Measurements from ENCODE around the gene MUC6.

DNA sequence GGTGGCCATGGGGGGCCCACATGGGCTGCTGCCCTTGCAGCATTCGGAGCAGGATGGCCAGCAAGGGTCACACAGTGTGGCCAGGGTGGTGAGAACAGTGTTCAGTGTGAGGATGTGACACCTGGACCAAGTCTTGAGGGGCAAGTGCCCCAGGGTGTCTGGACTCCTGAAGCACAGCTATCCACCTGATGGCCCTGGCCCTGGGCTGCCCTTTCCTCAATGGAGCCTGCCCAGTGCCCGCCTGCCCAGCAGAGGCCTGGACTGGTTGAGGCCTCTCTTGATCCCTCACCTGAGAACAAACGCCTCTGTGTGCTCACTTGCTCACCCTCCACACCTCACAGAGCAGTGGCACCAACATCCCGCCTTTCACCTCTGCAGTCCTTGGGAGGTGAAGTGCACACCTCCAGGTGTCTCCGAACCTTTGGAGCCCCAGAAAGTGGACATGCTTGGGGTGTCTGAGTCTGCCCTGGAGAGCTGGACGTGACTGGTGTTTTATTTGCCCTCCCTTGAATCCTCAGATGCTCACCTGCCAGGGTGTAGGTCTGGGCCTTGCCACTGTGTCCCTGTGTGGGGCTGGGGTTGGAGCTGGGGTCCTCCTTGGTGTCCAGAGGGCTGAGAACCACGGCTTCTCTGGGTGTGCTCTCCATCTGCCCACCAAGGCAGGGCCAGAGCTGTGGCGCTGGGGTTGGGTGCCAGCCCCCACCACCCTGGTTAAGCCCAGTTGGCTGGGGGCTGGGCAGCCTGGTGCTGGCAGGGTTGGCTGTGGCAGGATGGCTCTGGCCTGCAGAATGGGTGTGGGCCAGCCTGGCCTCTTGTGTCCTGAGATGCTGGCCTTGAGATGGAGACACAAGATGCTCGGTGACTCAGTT, 34.3 kb upstream of the MUC6 start:
- TF ChIP-seq ZNF70 (CRISPR knock-in tag; IDR thresholded peaks at IDR 0.05), result no peak
- TF ChIP-seq, protein P1, sequence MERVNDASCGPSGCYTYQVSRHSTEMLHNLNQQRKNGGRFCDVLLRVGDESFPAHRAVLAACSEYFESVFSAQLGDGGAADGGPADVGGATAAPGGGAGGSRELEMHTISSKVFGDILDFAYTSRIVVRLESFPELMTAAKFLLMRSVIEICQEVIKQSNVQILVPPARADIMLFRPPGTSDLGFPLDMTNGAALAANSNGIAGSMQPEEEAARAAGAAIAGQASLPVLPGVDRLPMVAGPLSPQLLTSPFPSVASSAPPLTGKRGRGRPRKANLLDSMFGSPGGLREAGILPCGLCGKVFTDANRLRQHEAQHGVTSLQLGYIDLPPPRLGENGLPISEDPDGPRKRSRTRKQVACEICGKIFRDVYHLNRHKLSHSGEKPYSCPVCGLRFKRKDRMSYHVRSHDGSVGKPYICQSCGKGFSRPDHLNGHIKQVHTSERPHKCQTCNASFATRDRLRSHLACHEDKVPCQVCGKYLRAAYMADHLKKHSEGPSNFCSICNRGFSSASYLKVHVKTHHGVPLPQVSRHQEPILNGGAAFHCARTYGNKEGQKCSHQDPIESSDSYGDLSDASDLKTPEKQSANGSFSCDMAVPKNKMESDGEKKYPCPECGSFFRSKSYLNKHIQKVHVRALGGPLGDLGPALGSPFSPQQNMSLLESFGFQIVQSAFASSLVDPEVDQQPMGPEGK (CRISPR knock-in tag; IDR thresholded peaks at IDR 0.05; ENCODE audit: borderline replicate concordance), result no peak
- TF ChIP-seq, protein P2, sequence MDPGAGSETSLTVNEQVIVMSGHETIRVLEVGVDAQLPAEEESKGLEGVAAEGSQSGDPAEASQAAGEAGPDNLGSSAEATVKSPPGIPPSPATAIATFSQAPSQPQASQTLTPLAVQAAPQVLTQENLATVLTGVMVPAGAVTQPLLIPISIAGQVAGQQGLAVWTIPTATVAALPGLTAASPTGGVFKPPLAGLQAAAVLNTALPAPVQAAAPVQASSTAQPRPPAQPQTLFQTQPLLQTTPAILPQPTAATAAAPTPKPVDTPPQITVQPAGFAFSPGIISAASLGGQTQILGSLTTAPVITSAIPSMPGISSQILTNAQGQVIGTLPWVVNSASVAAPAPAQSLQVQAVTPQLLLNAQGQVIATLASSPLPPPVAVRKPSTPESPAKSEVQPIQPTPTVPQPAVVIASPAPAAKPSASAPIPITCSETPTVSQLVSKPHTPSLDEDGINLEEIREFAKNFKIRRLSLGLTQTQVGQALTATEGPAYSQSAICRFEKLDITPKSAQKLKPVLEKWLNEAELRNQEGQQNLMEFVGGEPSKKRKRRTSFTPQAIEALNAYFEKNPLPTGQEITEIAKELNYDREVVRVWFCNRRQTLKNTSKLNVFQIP (CRISPR knock-in tag; IDR thresholded peaks at IDR 0.05; ENCODE audit: borderline replicate concordance, low read depth), result no peak

Measured in SK-N-SH treated with all-trans-retinoic acid at 6 μM for 48 hours (cell line).